HG02970 (cell line): ENCODE data around the gene PRCP.
"Not testable (repeated sequence)": the region's sequence is repeated elsewhere in the genome, so short reads cannot be mapped to it uniquely, and the experiment has no call there.

Experiments used
- ATAC-seq: cut with Tn5 transposase; IDR thresholded peaks from one replicate; pipeline ENCODE4 v1.9.1; 2021; ENCODE audit warnings: mild to moderate bottlenecking, moderate library complexity, moderate number of reproducible peaks; ENCODE audit not compliant: unreplicated experiment, low FRiP score

PRCP gene

DNA sequence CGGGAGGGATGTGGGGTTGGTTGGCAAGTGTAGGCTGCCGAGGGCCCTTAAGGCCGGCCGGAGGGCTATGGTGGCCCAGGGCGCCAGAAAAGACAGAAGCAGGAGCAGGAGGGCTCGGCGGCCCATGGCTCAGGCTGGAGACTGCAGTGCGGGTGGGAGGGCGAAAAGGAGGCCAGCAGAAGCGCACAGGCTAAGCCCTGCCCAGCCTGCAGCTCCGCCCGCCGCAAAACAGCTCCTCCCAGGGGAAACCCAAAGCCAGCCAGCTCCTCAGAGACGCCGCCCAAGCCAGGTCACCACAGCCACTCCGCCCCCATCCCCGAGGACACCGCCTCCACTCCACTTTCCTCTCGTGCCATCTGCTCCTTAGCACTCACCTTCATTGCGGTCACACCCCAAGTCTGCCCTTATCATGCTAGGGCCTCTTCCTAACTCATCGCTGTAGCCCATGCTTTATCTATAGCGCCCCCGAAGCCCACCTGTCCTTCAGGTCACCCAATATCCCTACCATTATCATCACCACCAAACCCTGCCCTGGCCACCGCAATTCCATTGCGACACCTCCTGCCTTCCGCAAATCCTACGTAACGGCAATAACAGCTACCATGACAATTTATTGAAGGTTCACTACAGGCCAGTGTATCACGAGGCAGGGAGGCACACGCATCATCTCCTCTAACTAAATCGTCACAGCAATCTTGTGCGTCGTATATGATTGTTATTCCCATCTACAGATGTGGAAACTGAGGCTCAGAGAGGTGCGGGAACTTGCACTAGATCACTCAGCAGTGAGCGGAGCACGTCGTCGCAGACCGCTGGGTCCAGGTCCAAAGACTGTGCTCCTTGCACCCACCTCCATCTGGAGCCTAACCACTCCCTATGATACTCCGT is at the start of gene PRCP:
Gene PRCP (minus strand): TSS at position 154 of the 888 bp plus-strand sequence. CDS start 28 bp downstream, at position 126.
- ATAC-seq: peak; percentile 81

DNA sequence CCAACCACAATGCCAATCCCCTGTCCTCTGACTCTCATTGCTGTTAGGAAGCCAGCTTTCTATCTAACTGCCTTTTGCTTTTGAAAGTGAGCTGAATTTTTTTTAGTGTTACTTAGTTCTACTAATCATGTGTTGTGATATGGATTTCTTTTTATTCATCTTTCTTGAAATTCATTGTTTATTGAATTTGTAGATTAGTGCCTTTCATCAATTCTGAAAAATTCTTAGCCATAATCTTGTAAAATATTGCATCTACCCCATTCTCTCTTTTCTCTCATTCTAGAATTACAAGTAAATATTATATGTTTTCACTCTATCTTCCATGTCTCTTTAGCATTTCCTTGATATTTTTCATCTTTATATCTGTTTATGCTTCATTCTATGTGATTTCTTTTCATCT is 49.1 kb upstream of the PRCP start:
- ATAC-seq: no peak

DNA sequence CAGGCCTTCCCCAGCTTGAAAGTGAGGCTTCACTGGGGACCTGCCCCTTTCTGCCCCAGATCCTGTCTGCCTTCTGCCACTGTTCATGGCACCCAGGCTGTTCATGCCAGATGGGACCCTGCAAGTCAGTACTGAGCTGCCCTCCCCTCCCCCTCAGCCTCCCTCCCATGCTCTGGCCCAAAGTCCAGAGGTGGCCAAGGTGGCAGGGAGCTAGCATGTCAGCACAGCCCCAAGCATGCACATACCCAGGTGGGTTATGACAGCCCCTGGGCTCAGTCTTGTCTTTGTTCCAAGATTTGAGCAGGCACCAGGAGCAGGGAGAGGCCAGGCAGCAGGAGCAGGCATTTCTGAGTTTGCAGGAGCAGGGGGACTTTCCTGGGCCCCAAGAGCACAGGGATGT is 45.5 kb upstream of the PRCP start:
- ATAC-seq: no peak

DNA sequence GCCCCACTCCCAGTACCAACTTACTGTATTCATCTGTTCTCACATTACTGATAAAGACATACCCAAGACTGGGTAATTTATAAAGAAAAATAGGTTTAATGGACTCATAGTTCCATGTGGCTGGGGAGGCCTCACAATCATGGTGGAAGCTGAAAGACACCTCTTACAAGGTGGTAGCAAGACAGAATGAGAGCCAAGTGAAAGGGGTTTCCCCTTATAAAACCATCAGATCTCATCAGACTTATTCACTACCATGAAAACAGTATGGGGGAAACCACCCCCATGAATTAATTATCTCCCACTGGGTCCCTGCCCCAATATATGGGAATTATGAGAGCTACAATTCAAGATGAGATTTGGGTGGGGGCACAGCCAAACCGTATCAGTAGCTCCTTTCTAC is 44.8 kb upstream of the PRCP start:
- not testable (repeated sequence) for ATAC-seq

DNA sequence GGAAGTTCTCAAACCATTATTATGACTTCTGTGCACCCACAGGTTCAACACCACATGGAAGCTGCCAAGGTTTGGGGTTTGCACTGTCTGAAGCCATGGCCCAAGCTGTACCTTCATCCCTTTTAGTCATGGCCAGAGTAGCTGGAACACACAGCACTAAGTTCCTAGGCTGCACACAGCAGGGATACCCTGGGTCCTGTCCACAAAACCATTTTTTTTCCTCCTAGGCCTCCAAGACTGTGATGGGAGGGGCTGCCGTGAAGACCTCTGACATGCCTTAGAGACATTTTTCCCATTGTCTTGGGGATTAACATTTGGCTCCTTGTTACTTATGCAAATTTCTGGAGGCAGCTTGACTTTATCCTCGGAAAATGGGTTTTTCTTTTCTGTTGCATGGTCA is 44.0 kb upstream of the PRCP start:
- no peak for ATAC-seq

DNA sequence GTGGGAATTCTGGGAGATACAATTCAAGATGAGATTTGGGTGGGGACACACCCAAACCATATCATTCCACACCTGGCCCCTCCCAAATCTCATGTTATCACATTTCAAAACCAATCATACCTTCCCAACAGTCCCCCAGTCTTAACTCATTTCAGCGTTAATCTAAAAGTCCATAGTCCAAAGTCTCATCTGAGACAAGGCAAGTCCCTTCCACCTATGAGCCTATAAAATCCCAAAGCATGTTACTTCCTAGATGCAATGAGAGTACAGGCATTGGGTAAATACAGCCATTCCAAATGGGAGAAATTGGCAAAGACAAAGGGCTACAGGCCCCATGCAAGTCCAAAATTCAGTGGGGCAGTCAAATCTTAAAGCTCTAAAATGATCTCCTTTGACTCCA is 43.2 kb upstream of the PRCP start:
- ATAC-seq: not testable (repeated sequence)

DNA sequence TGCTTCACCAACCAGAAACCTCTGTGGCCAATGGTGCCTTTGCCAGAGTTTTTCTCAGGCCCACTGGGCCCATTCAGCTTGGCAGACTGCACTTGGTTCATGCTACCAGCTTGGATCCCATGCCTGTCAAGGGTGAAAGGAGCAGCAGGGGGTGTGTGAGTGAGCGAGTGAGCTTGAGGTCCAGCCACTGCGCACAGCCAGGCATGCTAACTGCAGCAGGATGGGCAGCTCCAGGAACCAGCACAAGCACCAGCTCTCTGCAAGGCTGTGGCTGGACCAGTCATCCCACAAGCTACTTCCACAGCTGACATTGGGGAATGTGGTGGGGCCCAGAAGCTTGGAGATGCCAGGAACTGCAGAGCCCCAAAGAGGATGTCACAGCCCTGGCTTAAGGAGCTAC is 42.1 kb upstream of the PRCP start:
- no peak for ATAC-seq

DNA sequence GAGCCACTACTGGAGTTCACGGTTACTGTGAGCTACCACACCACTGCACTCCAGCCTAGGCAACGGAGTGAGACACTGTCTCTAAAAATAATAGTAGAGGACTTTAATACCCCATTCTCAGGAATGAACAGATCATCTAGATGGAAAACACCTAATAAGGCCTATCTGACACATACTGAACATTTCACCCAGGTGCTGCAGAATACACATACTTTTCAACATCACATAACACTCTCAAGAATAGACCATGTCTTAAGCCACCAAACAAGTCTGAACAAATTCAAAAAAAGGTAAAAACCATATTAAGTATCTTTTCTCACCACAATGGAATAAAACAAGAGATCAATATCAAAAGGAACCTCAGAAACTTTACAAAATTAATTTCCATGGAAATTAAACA is 39.2 kb upstream of the PRCP start:
- ATAC-seq: no peak

DNA sequence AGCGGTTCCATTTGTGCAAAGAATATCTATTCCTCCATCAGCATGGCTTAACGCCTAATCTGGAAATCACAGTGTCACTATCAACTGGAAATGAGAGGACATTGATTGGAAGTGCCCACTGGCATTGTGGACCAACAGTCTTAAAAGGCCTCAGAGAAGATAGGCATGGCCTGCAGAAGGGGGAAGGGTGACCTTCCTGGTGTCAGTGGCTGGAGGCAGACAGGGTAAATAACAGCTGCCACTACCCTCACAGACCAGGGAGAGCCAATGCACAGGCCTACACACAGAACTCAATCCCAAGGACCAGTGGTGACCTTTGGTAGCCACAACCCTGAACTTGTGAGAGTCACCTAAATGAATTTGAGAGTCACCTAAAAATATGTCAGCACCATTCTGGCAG is 37.3 kb upstream of the PRCP start:
- ATAC-seq: no peak

DNA sequence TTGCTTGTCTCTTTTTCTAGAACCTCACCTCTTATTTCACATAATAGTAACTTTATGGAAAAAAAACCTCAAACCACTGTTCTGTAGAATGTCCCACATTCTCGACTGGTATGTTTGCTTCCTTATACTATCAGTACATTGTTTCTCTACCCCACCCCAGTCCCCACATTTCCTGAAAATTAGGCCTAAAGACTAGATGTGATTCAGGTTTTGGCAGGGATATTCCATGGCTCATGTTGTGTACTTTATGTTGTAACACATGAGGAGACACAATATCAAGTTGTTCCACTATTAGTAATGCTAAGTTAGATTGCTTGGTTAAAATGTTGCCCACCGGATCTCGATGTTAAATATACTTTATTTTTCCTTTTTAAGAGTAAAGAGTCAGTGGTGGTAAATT is 36.0 kb upstream of the PRCP start:
- ATAC-seq: no peak

DNA sequence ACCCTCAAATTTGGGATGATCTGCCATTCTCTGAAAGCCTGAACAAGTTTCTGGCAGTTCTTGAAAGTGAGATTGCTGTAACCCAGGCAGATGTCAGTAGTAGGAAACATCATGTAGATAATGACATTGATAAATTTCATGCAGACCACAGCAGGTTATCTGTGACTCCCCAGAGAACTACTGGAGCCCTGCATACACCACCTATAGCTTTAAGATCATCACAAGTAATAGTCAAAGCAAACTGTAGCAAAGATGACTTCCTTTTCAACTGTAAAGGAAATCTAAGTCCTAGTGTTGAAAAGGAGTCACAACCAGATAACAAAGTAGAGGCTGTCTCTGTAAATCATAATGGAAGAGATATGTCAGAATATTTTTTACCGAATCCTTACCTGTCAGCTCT is 32.3 kb upstream of the PRCP start:
- no peak for ATAC-seq

DNA sequence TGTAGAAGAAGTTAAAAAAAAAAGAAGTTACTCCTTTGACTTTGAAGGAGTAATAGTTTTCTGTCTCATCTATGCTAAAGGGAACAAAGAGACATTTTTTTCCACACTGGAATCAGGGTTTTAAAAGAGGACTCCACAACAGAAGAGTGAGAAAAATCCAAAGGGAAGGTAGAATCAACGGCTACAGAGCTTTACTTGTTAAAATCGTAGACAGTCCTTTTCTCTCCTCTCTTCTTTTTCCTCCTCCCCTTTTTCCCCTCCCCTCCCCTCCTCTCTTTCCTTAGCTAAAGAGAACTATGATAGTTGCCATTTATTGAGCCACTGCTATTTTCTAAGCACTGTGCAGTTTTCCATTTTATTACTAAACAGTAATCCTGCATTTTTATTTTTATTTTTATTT is 30.5 kb upstream of the PRCP start:
- ATAC-seq: no peak

DNA sequence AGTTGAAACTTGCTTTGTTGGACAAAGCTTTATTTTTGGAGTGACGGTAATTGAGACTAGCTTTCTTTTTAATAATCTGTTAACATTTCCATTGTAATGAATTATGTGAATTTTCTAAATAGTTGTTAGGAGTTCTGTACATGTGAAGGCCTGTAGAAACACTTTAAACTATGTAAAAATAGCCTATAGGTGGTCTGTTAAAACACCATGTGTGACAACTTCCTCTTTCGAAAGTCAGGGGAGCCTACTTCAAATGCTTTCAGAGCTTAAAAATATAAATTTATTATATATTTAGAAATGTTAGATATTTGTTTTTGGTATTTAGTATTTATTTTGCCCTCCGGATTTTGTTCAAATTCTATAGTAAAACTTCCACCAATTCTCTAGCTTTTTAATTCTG is 30.0 kb upstream of the PRCP start:
- ATAC-seq: no peak

DNA sequence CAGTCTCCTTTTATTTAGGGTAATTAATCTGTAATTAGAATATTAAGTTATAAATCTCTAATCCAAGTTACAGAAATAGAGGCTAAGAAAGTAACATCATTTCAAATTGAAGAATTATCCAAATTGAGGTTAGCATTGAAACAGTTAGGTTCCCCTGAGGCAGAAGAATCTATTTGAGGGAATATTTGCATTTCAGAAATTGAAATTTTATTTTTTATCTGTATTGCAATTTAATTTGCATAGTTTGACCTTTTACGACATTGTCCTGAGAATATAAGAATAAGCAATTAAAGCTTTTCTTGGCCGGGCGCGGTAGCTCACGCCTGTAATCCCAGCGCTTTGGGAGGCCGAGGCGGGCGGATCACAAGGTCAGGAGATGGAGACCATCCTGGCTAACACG is 28.9 kb upstream of the PRCP start:
- no peak for ATAC-seq

DNA sequence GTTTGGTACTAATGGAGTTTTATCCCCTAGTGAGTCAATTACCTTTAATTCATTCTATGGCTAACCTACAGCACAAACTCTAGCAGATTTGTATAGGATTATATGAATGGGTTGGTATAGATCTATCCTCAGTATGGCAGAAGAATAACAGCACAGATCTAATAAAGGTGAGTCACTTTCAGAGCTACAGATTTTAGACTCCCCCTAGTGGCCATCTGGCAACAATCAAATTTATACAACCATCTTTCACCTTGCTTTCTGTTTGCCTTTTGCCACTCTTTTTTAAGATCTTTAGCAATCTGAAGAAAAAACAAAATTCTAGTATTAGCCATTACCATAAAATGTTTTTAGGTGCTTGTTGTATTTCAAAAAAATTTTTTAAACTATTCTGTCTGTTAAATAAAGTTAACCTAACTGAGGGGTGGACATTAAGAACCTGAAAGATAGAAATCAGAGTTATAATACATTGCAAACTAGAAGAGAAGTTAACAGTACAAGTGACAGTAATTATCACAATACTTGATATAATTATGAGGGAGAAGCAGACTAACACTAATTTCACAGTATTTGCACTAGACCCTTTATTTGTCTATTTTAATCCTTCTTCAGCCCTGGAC is 27.1 kb upstream of the PRCP start:
- no peak for ATAC-seq

DNA sequence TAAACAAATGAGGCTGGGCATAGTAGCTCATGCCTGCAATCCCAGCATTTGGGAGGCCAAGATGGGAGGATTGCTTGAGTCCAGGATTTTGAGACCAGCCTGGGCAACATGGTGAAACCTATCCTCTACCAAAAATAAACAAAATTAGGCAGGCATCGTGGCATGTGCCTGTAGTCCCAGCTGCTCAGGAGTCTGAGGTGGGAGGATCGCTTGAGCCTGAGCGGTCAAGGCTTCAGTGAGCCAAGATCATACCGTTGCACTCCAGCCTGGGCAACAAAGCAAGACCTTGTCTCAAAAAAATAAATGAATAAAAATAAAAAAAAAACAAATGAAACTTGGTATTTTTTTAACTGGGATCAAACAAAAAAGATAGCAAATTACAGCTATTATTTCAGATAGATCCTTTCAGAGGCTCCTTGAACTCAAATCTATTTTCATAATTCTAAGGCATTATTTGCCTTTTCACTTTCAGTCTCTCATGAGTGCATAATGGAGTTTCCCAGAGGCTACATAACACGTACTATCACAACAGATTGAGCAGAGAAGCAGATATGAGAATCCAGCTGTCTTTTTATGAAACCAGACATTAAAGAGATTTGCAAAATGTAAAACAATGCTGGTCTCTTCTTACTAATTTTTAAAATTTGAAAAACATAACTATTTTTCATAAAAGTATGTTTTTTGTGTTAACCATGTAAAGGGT is 24.4 kb upstream of the PRCP start:
- ATAC-seq: no peak

DNA sequence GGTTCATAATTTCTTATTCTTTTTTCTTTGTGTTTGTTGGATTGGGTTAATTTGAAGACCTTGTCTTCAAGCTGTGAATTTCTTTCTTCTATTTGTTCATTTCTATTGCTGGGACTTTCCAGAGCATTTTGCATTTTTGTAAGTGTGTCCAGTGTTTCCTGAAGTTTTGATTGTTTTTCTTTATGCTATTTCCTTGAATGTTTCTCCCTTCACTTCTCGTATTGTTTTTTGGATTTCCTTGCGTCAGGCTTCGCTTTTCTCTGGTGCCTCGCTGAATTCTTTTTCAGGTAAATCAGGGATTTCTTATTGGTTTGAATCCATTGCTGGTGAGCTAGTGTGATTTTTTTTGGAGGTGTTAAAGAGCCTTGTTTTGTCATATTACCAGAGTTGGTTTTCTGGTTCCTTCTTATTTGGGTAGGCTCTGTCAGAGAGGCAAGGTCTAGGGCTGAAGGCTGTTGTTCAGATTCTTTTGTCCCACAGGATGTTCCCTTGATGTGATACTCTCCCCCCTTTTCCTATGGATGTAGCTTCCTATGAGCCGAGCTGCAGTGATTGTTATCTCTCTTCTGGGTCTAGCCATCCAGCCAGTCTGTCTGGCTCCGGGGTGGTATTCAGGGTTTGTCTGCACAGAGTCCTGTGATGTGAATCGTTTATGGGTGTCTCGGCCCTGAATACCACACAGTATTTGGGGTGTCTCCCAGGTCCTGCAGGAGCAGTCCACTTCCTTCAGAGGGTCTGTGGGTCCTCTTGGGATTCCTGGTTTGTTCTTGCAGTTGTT is 22.4 kb upstream of the PRCP start:
- ATAC-seq: not testable (repeated sequence)

DNA sequence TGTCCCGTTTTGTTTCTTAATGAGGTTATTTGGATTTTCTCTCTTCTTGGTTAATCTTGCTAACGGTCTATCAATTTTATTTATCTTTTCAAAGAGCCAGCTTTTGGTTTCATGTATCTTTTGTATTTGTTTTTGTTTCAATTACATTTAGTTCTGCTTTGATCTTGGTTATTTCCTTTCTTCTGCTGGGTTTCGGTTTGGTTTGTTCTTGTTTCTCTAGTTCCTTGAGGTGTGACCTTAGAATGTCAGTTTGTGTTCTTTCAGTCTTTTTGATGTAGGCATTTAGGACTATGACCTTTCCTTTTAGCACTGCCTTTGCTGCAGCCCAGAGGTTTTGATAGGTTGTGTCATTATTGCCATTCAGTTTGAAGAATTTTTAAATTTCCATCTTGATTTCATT is 20.0 kb upstream of the PRCP start:
- not testable (repeated sequence) for ATAC-seq

DNA sequence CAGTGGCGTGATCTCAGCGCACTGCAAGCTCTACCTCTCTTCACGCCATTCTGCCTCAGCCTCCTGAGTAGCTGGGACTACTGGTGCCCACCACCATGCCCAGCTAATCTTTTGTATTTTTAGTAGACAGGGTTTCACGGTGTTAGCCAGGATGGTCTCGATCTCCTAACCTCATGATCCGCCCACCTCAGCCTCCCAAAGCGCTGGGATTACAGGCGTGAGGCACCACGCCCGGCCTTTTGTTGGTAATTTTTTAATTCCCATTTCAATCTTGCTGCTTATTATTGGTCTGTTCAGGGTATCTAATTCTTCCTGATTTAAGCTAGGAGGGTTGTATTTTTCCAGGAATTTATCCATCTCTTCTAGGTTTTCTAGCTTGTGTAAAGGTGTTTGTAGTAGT is 19.6 kb upstream of the PRCP start:
- not testable (repeated sequence) for ATAC-seq

DNA sequence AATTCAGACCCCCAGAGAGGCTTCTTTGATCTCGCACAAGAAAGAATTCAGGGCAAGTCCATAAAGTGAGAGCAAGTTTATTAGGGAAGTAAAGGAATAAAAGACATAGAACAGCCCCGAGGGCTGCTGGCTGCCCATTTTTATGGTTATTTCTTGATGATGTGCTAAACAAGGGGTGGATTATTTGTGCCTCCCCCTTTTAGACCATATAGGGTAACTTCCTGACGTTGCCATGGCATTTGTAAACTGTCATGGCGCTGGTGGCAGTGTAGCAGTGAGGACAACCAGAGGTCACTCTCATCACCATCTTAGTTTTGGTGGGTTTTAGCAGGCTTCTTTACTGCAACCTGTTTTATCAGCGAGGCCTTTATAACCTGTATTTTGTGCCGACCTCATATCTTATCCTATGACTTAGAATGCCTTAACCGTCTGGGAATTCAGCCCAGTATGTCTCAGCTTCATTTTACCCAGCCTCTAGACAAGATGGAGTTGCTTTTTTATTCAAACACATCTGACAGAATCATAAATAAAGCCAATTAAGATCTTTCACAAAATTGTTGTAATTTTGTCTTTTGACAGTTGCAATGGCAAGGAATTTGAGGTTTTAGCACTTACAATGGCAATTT is 8.9 kb upstream of the PRCP start:
- ATAC-seq: no peak
